ENCODE data around the gene MTFR1L. TPM values are rescaled to one million over a fixed set of nuclear protein-coding genes. Genes with fewer than 3 reads are reported as not detected.
A peak's percentile ranks its signal among the peaks of the same experiment; 100 is the strongest.

MTFR1L gene
- total RNA-seq, 1 experiment from 2014 or later = 39.6 TPM

GRCh38 chr1:25864434-25864833 is 44.7 kb downstream of the MTFR1L start:
- Histone ChIP-seq H3K4me2 (ENCODE audit: low read depth, low read length, poor library complexity, severe bottlenecking) (no peak overlapping the region), H3K27ac (ENCODE audit: low read length) (no peak overlapping the region), H3K36me3 (ENCODE audit: insufficient read depth, low read length) (no peaks in the 10 kb centered on the region), H3K9ac (ENCODE audit: low read length) (no peak overlapping the region), H3K4me3 (ENCODE audit: low read length) (no peak overlapping the region), H3K9me2 (replicated peaks; ENCODE audit: insufficient read depth, low read length) (no peaks in the 10 kb centered on the region), H3K27me3 (ENCODE audit: low read length) (no peaks in the 10 kb centered on the region), H4K20me1 (ENCODE audit: insufficient read depth, low read depth, low read length) (no peaks in the 10 kb centered on the region), H3K4me1 (ENCODE audit: low read length) (peaks cover 9% of the 10 kb centered on the region), H3K79me2 (ENCODE audit: low read length) (no peaks in the 10 kb centered on the region), H2AFZ (ENCODE audit: low read length) (no peak overlapping the region), H3K9me3 (ENCODE audit: low read length) (no peaks in the 10 kb centered on the region)
- DNase-seq = no peak

- Histone ChIP-seq H3K4me2 (ENCODE audit: low read depth, low read length, poor library complexity, severe bottlenecking) (no peak overlapping the region), H3K9me2 (replicated peaks; ENCODE audit: insufficient read depth, low read length) (no peaks in the 10 kb centered on the region), H3K4me1 (ENCODE audit: low read length) (peaks cover 10% of the 10 kb centered on the region), H3K9ac (ENCODE audit: low read length) (no peak overlapping the region), H4K20me1 (ENCODE audit: insufficient read depth, low read depth, low read length) (no peaks in the 10 kb centered on the region), H3K9me3 (ENCODE audit: low read length) (no peaks in the 10 kb centered on the region), H3K4me3 (ENCODE audit: low read length) (no peak overlapping the region), H2AFZ (ENCODE audit: low read length) (no peak overlapping the region), H3K79me2 (ENCODE audit: low read length) (no peaks in the 10 kb centered on the region), H3K36me3 (ENCODE audit: insufficient read depth, low read length) (no peaks in the 10 kb centered on the region), H3K27me3 (ENCODE audit: low read length) (no peaks in the 10 kb centered on the region), H3K27ac (ENCODE audit: low read length) (no peak overlapping the region)
- no peak for DNase-seq
Measured at GRCh38 chr1:25866288-25866687, 46.5 kb downstream of the MTFR1L start.

GRCh38 chr1:25867210-25867991 is 47.6 kb downstream of the MTFR1L start:
- Histone ChIP-seq H3K9me2 (replicated peaks; ENCODE audit: insufficient read depth, low read length) (no peaks in the 10 kb centered on the region), H4K20me1 (ENCODE audit: insufficient read depth, low read depth, low read length) (no peaks in the 10 kb centered on the region), H3K9me3 (ENCODE audit: low read length) (no peaks in the 10 kb centered on the region), H3K27ac (ENCODE audit: low read length) (no peak overlapping the region), H3K27me3 (ENCODE audit: low read length) (no peaks in the 10 kb centered on the region), H3K36me3 (ENCODE audit: insufficient read depth, low read length) (no peaks in the 10 kb centered on the region), H3K4me1 (ENCODE audit: low read length) (peaks cover 21% of the 10 kb centered on the region), H3K79me2 (ENCODE audit: low read length) (no peaks in the 10 kb centered on the region), H2AFZ (ENCODE audit: low read length) (no peak overlapping the region), H3K4me3 (ENCODE audit: low read length) (no peak overlapping the region), H3K9ac (ENCODE audit: low read length) (no peak overlapping the region), H3K4me2 (ENCODE audit: low read depth, low read length, poor library complexity, severe bottlenecking) (no peak overlapping the region)
- DNase-seq = no peak

- Histone ChIP-seq H3K9me3 (ENCODE audit: low read length) (no peaks in the 10 kb centered on the region), H4K20me1 (ENCODE audit: insufficient read depth, low read depth, low read length) (no peaks in the 10 kb centered on the region), H3K9me2 (replicated peaks; ENCODE audit: insufficient read depth, low read length) (no peaks in the 10 kb centered on the region), H3K4me2 (ENCODE audit: low read depth, low read length, poor library complexity, severe bottlenecking) (no peak overlapping the region), H2AFZ (ENCODE audit: low read length) (no peak overlapping the region), H3K27me3 (ENCODE audit: low read length) (no peaks in the 10 kb centered on the region), H3K27ac (ENCODE audit: low read length) (no peak overlapping the region), H3K4me3 (ENCODE audit: low read length) (no peak overlapping the region), H3K36me3 (ENCODE audit: insufficient read depth, low read length) (no peaks in the 10 kb centered on the region), H3K4me1 (ENCODE audit: low read length) (peaks cover 46% of the 10 kb centered on the region), H3K79me2 (ENCODE audit: low read length) (no peaks in the 10 kb centered on the region), H3K9ac (ENCODE audit: low read length) (no peak overlapping the region)
- DNase-seq = peak; percentile 56
Measured at GRCh38 chr1:25869909-25870606, 50.3 kb downstream of the MTFR1L start.

GRCh38 chr1:25870614-25871013 is 50.9 kb downstream of the MTFR1L start:
- DNase-seq = no peak
- Histone ChIP-seq H3K27ac (ENCODE audit: low read length) (no peak overlapping the region), H4K20me1 (ENCODE audit: insufficient read depth, low read depth, low read length) (no peaks in the 10 kb centered on the region), H3K4me2 (ENCODE audit: low read depth, low read length, poor library complexity, severe bottlenecking) (peak overlapping the region; percentile 30), H3K4me3 (ENCODE audit: low read length) (no peak overlapping the region), H3K9me2 (replicated peaks; ENCODE audit: insufficient read depth, low read length) (no peaks in the 10 kb centered on the region), H3K27me3 (ENCODE audit: low read length) (no peaks in the 10 kb centered on the region), H3K36me3 (ENCODE audit: insufficient read depth, low read length) (no peaks in the 10 kb centered on the region), H2AFZ (ENCODE audit: low read length) (no peak overlapping the region), H3K9me3 (ENCODE audit: low read length) (no peaks in the 10 kb centered on the region), H3K4me1 (ENCODE audit: low read length) (peaks cover 51% of the 10 kb centered on the region), H3K9ac (ENCODE audit: low read length) (peak overlapping the region; percentile 12; the same call in 1 of the 2 replicates), H3K79me2 (ENCODE audit: low read length) (no peaks in the 10 kb centered on the region)

- Histone ChIP-seq H3K4me1 (ENCODE audit: low read length) (peaks cover 57% of the 10 kb centered on the region), H3K9me2 (replicated peaks; ENCODE audit: insufficient read depth, low read length) (no peaks in the 10 kb centered on the region), H3K4me2 (ENCODE audit: low read depth, low read length, poor library complexity, severe bottlenecking) (peak overlapping the region; percentile 30), H3K9ac (ENCODE audit: low read length) (peak overlapping the region; percentile 12; the same call in 1 of the 2 replicates), H3K27me3 (ENCODE audit: low read length) (no peaks in the 10 kb centered on the region), H2AFZ (ENCODE audit: low read length) (no peak overlapping the region), H3K27ac (ENCODE audit: low read length) (no peak overlapping the region), H3K36me3 (ENCODE audit: insufficient read depth, low read length) (no peaks in the 10 kb centered on the region), H4K20me1 (ENCODE audit: insufficient read depth, low read depth, low read length) (no peaks in the 10 kb centered on the region), H3K79me2 (ENCODE audit: low read length) (no peaks in the 10 kb centered on the region), H3K4me3 (ENCODE audit: low read length) (peak overlapping the region; percentile 13; the same call in 1 of the 2 replicates), H3K9me3 (ENCODE audit: low read length) (no peaks in the 10 kb centered on the region)
- DNase-seq = no peak
Measured at GRCh38 chr1:25871086-25871703, 51.4 kb downstream of the MTFR1L start.

GRCh38 chr1:25871704-25872494 is 52.1 kb downstream of the MTFR1L start:
- peaks cover 57% of the 10 kb centered on the region for H3K4me1 ChIP-seq (ENCODE audit: low read length)

More at GRCh38 chr1:25871704-25872494, 52.1 kb downstream of the MTFR1L start:
- Histone ChIP-seq H3K27ac (ENCODE audit: low read length) (no peak overlapping the region; the same call in 1 of the 2 replicates), H2AFZ (ENCODE audit: low read length) (no peak overlapping the region), H4K20me1 (ENCODE audit: insufficient read depth, low read depth, low read length) (no peaks in the 10 kb centered on the region), H3K4me3 (ENCODE audit: low read length) (0 out of 2 replicates have a peak overlapping the region, but pooled peaks have one; percentile 13), H3K9me3 (ENCODE audit: low read length) (no peaks in the 10 kb centered on the region), H3K4me2 (ENCODE audit: low read depth, low read length, poor library complexity, severe bottlenecking) (peak overlapping the region; percentile 65), H3K9me2 (replicated peaks; ENCODE audit: insufficient read depth, low read length) (no peaks in the 10 kb centered on the region), H3K9ac (ENCODE audit: low read length) (no peak overlapping the region; the same call in 1 of the 2 replicates), H3K27me3 (ENCODE audit: low read length) (no peaks in the 10 kb centered on the region), H3K79me2 (ENCODE audit: low read length) (no peaks in the 10 kb centered on the region), H3K36me3 (ENCODE audit: insufficient read depth, low read length) (no peaks in the 10 kb centered on the region)
- DNase-seq = no peak
